Ascending aorta (tissue), 2 donors: Measurements from ENCODE around the gene ASXL1. TPM values are rescaled to one million over a fixed set of nuclear protein-coding genes. Genes with fewer than 3 reads are reported as not detected.

Experiments
- DNase-seq, 2 donors: peaks; one replicate each; pipeline ENCODE4 v3.0.0-alpha.2; 2019; ENCODE audit warnings: low spot score in 2 of 2
- H3K27ac ChIP-seq, 2 donors: fragments of 200-600 bp; sonication (generic); one replicate each; pipeline ENCODE4 v1.5.1; 2016 to 2017; ENCODE audit warnings: mild to moderate bottlenecking in 1 of 2
- H3K27me3 ChIP-seq: fragments of 200-600 bp; sonication (generic); one replicate; pipeline ENCODE4 v1.5.1; 2017
- H3K36me3 ChIP-seq, 2 donors: fragments of 200-600 bp; sonication (generic); one replicate each; pipeline ENCODE4 v1.5.1; 2016
- H3K4me1 ChIP-seq, 2 donors: fragments of 200-600 bp; sonication (generic); one replicate each; pipeline ENCODE4 v1.5.1; 2016 to 2017; ENCODE audit warnings: mild to moderate bottlenecking in 1 of 2
- H3K4me3 ChIP-seq, 2 donors: fragments of 200-600 bp; sonication (generic); one replicate each; pipeline ENCODE4 v1.5.1; 2016 to 2017; ENCODE audit warnings: mild to moderate bottlenecking in 1 of 2
- H3K9me3 ChIP-seq, 2 donors: fragments of 200-600 bp; sonication (generic); one replicate each; pipeline ENCODE4 v1.5.1; 2016
- intact Hi-C: fragments of 100-400 bp; cut with DNase I; formaldehyde crosslinking; loops from one replicate; pipeline ENCODE4 v1.15.1; 2023
- total RNA-seq: library from RNA; depleted of rRNA; stranded (reverse); fragments of >200 nt; gene quantifications from one replicate; pipeline ENCODE4 v1.1.0, GENCODE V29; 2016
- TF ChIP-seq, protein P1 (sequence below), 3 experiments: fragments of 200-600 bp in 2 of 3; fragments of 450-650 bp in 1 of 3; sonication (generic) in 2 of 3; IDR thresholded peaks; one replicate each; pipeline ENCODE4 v1.5.1; 2016 to 2019; ENCODE audit warnings: antibody characterized with exemption in 3 of 3, mild to moderate bottlenecking in 1 of 3, moderate library complexity in 1 of 3

The ASXL1 gene
- total RNA-seq, 1 donor from 2014 or later = 37.4 TPM

DNA sequence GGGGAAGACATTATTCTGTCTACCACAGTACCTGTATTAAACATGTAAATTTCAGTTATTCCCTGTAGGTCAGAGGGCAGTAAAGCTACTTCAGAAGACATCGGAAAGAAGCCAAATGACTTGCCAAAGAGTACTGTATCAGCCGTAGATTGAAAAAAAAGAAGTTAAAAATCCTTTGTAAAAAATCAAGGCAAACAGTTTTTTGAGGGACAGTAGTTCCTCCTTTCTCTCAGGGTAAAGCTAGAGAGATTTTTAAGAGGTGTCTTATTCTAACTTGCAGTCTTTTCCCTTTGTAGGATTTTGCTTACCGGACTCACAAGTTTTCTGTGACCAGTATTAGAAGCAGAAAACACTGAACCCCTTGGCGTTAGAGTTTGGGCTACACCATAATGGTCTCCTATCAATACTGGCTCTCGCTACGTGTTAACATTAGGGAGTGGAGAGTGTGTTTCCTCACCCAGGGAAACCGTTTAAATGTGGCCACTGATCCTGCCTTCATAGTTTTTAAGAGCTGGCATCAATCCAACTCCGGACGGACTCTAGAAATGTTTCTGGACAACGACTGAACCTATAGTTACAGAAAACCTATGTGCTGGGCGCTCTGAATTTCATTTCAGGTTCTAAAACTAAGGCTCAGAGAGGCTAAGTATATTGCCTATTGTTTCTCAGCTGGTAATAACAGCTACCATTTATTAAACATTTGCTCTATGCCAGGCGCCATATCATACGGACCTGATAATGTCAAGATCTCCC, 1.3 kb upstream of the ASXL1 start:
- DNase-seq = no peak
- Histone ChIP-seq H3K27ac (peak overlapping the region; percentile 96), H3K9me3 (no peaks in the 10 kb centered on the region), H3K36me3 (no peaks in the 10 kb centered on the region), H3K27me3 (no peaks in the 10 kb centered on the region), H3K4me1 (peaks cover 0 to 11% of the 10 kb centered on the region in 2 donors), H3K4me3 (peak overlapping the region; percentile 70 to 77)
- TF ChIP-seq, protein P1, sequence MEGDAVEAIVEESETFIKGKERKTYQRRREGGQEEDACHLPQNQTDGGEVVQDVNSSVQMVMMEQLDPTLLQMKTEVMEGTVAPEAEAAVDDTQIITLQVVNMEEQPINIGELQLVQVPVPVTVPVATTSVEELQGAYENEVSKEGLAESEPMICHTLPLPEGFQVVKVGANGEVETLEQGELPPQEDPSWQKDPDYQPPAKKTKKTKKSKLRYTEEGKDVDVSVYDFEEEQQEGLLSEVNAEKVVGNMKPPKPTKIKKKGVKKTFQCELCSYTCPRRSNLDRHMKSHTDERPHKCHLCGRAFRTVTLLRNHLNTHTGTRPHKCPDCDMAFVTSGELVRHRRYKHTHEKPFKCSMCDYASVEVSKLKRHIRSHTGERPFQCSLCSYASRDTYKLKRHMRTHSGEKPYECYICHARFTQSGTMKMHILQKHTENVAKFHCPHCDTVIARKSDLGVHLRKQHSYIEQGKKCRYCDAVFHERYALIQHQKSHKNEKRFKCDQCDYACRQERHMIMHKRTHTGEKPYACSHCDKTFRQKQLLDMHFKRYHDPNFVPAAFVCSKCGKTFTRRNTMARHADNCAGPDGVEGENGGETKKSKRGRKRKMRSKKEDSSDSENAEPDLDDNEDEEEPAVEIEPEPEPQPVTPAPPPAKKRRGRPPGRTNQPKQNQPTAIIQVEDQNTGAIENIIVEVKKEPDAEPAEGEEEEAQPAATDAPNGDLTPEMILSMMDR (IDR thresholded peaks at IDR 0.05) = no peak
- intact Hi-C loops = no loop called here

DNA sequence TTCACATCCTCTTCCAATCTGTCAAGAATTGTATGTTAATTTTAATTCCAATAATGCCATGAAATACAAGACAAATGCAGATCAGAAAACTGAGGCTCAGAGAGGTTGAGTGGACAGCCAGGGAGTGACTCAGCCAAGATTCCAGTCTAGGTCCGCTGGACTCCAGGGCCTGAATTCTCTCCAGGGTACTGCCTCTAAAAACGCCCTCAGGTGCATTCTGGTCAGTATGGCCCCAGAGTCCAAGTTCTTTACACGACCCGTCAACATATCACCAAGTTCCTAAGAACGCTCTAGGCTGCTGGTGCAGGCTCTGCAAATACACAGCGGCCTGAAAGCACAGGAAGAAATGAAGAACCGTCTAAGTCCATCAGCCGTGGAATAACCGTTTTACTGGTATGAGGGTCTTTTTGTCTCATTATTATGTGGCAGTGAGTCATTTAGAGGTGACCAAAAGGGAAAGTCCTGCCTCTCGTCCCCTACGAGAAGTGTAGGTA, 709 bp upstream of the ASXL1 start:
- peak overlapping the region; percentile 70 to 77 for H3K4me3 ChIP-seq
- H3K36me3 ChIP-seq = no peaks in the 10 kb centered on the region
- no peaks in the 10 kb centered on the region for H3K9me3 ChIP-seq
- TF ChIP-seq, protein P1 (IDR thresholded peaks at IDR 0.05) = no peak
- intact Hi-C loops = no loop called here
- no peaks in the 10 kb centered on the region for H3K27me3 ChIP-seq
- peaks cover 0 to 14% of the 10 kb centered on the region in 2 donors for H3K4me1 ChIP-seq
- H3K27ac ChIP-seq = peak overlapping the region; percentile 96
- DNase-seq = peak in 1 of 2 donors; percentile 70

DNA sequence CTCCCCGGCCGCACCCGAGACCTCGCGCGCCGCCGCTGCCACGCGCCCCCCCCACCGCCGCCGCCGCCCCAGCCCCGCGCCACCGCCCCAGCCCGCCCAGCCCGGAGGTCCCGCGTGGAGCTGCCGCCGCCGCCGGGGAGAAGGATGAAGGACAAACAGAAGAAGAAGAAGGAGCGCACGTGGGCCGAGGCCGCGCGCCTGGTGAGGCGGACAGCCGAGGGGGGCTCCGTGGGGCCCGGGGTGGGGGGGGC, 426 bp downstream of the ASXL1 start:
- Histone ChIP-seq H3K36me3 (no peaks in the 10 kb centered on the region), H3K4me1 (peaks cover 0 to 24% of the 10 kb centered on the region in 2 donors), H3K4me3 (peak overlapping the region; percentile 70 to 77), H3K27me3 (no peaks in the 10 kb centered on the region), H3K27ac (peak overlapping the region; percentile 96), H3K9me3 (no peaks in the 10 kb centered on the region)
- no peak for DNase-seq
- intact Hi-C loops = loop anchor here (1.0 to 2.0 kb wide), 4 partner anchors 82 to 250 kb away; partner anchors contain the start of genes KIF3B, PLAGL2, POFUT1 and TM9SF4
- TF ChIP-seq, protein P1 (IDR thresholded peaks at IDR 0.05) = no peak

DNA sequence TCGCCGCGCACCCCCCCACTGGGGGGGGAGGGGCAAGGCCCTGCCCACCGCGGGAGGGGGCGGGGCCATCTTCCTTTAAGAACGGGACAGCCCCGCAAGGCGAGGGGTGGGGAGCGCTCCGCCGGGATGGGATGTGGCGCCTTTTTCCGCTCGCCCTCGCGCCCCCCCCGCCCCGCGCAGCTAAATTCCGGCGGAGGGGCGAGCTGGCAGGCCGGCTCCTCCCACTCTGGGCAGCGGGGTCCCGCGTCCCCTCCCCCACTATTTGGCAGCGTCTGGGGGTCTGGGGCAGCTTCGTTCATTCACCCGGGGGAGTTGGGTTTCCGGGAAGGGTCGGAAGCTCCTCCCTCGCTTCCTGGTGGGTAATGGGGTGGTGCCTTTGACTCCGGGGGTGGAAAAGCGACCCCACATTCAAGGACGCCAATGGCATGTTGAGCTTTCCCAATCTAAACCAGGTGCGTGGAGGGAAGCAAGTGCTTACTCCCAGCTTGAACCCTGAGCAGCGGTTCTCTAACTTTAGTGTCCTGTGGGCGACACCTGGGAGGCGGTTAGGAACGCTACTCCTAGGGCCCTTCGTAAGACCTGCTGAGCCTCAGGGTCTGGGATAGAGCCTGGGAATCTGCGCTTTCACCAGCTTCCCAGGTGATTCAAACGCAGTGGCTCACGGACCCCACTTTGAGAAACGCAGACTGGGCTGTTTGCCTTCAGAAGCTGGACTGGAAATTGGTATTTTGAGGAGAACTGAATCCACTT, 927 bp downstream of the ASXL1 start:
- H3K27me3 ChIP-seq = no peaks in the 10 kb centered on the region
- TF ChIP-seq, protein P1 (IDR thresholded peaks at IDR 0.05) = no peak
- intact Hi-C loops = loop anchor here (1.0 to 2.0 kb wide), 4 partner anchors 82 to 250 kb away; partner anchors contain the start of genes KIF3B, PLAGL2, POFUT1 and TM9SF4
- H3K4me1 ChIP-seq = peaks cover 0 to 24% of the 10 kb centered on the region in 2 donors
- no peaks in the 10 kb centered on the region for H3K36me3 ChIP-seq
- H3K27ac ChIP-seq = peak overlapping the region; percentile 96
- no peaks in the 10 kb centered on the region for H3K9me3 ChIP-seq
- DNase-seq = peak in 1 of 2 donors; percentile 85
- H3K4me3 ChIP-seq = peak overlapping the region; percentile 70 to 77

DNA sequence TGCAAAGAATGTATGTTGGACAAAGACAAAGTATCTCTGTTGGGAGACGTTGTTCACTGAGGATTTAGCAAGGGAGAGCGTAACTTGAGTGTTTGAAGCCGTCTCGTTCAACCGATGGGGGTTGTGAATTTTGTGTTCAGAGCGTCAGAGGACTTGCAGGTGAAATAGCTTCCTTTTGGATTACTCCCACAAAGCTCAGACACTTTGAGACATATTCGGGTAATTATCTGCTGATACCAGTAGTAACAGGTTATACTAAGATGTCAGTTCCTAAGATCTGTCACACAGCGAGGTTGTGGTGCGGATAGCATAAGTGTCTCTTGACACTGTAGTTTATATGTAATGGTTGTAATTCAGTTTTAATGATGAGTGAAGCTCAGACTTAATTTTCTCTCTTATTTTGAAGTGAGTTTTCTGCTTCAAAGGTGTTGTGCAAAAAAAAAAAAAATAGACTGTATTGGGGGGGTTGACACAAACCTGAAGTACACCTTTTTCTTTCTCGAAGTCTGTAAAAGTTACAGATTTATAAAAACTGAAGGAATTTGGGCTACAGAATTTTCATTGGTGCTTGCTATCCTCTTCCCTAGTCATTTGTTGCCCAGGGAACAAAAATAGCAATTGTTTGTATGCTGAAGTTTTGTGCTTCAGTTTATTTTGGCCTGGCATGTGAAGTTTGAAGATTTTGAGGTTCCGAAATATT, 1.7 kb downstream of the ASXL1 start:
- no peaks in the 10 kb centered on the region for H3K27me3 ChIP-seq
- no peaks in the 10 kb centered on the region for H3K9me3 ChIP-seq
- peaks cover 0 to 24% of the 10 kb centered on the region in 2 donors for H3K4me1 ChIP-seq
- intact Hi-C loops = loop anchor here (2.0 kb wide), 3 partner anchors 83 to 251 kb away; partner anchors contain the start of genes KIF3B and TM9SF4
- peak overlapping the region; percentile 96 for H3K27ac ChIP-seq
- TF ChIP-seq, protein P1 (IDR thresholded peaks at IDR 0.05) = no peak
- H3K36me3 ChIP-seq = no peaks in the 10 kb centered on the region
- peak overlapping the region; percentile 70 to 77 for H3K4me3 ChIP-seq
- no peak for DNase-seq
